GM19395 (cell line): ENCODE data around the gene SIGLEC1.

Source experiments
- ATAC-seq: cut with Tn5 transposase; IDR thresholded peaks from one replicate; pipeline ENCODE4 v1.9.1; 2021; ENCODE audit warnings: mild to moderate bottlenecking, moderate library complexity; ENCODE audit not compliant: unreplicated experiment

Gene SIGLEC1

DNA sequence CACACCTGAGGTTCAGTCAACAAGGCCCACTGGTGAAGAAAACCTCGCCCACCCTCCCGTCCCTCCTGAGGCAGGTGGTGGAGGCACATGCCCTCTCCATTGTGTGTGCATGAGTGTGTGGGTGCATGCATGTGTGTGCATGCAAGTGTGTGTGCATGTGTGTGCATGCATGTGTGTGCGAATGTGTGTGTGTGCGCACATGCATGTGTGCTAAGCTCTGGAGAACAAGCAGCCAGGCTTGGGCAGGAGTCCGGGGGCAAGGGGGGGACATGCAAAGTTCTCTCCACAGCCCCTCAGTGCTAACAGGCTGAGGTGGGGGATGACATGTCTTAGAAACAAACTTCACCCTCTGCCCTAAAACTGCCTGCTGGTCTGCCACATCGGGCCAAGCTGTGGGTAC lies 17.0 kb upstream of the SIGLEC1 start:
- no peak for ATAC-seq

DNA sequence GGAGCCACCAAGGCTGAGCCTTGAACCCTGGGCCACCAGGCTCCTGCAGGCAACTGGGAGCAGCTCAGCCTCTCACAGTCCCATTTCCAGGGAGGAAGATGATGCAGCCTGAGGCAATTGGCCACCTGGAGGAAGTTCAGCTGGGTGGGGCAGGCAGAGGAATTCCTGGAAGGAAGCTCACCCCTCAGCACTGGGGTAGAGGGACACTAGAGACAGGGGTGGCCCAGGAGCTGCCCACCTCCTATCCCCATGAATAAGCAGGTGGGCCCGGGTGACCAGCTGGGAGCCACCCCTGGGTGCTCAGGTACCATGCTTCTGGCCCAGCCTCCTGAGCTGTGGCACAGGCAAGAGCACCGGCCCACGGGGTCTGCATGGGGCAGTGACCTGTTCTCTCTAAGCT lies 16.5 kb upstream of the SIGLEC1 start:
- ATAC-seq = no peak

DNA sequence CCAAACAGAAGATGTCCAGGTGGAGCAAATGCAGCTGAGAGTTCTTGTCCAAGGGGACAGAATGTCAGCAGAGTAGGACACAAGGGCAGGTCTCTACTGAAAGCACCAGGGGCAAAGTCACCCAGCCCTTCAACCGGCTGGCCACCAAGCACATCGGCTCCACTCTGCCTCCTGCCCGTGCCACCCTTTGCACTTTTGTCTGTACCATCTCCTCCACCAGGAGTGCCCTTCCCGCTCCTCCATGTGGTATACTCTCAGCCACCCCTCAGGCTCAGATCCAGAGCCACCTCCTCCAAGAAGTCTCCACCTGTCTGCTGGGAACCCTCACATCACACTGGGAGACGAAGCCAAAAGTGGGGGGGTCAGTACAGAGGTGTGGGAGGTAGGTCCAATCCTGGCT lies 16.0 kb upstream of the SIGLEC1 start:
- no peak for ATAC-seq

DNA sequence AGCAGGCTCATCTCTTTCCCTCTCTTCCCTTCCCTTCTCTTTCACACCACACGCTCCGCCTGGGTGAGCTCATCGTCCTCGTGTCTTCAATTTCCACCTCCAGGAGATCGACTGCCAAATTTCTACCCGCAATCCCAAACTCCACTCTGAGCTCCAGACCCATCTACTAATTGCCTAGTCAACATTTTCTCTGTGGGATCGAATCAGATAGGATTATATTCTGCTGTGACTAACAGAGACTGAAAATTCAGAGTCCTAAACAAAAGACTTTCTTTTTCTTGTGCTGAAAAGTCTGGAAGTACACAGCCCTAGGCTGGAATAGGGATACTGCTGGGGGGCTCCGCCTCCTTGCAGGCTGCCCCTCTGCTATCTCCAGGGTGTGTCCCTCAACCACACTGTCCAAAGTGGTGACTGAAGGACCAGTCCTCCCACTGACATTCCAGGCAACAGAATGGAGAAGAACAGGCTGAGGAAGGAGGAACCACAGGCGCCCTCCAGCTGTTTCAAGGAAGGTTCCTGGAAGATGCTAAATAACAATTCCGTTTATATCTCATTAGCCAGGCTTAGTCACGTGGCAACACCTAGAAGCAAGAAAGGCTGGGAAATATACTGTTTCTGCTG lies 15.1 kb upstream of the SIGLEC1 start:
- no peak for ATAC-seq

DNA sequence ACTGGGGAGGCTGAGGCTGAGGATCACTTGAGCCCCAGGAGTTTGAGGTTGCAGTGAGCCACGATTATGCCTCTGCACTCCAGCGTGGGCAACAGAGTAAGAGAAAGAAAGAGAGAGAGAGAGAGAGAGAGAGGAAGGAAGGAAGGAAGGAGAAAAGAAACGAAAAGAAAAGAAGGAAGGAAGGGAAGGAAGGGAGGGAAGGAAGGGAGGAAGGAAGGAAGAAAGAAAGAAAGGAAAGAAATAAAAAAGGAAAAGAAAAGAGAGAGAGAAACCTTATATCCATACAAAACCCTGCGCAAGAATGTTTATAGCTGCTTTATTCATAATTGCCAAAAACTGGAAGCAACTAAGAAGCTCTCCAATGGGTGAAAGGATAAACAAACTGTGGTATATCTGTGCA lies 12.0 kb upstream of the SIGLEC1 start:
- ATAC-seq = no peak

DNA sequence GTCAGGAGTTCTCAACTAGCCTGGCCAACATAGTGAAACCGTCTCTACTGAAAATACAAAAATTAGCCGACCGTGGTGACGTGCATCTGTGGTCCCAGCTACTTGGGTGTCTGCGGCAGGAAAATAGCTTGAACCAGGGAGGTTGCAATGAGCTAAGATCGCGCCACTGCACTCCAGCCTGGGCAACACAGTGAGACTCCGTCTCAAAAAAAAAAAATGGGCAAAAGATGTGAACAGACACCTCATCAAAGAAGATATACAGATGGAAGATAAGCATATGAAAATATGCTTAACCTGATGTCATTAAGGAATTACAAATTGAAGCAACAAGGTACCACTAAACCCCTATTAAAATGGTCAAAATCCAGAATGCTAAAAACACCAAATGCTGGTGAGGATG lies 10.9 kb upstream of the SIGLEC1 start:
- no peak for ATAC-seq

DNA sequence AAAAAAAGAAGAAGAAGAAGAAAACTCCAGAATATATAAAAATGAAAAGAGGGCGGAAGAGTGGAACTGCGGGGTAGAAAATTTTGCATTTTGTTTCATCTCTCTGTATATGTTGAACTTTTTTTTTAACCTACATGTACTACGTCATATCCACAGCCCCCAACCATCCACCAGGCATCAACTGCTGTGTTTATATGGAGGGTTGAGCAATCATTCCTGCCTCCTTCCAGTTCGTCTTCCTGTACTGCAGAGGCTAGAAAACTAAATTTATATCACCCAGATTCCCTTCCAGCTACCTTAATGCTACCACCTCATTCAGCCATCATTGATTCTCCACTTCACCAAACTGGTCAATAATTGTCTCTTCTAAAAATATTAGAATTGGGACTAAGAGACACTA lies 9.5 kb upstream of the SIGLEC1 start:
- no peak for ATAC-seq

DNA sequence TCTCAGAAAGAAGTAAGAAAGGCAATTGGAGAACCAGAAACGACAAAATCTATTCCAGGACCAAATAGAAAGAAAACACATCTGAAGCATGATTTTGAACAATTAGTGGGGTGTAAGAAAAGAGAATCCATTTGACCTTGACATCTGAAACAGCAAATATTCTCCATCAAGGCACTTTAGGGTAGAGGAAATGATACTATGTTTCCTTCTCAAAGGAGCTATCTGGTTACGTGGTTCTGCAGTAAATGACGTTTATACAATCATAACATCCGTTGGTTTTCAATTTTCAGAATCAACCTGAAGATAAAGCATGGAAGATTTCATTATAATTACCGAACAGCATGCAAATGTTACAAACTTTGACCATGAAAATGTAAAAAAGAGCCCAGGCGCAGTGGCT lies 8.2 kb upstream of the SIGLEC1 start:
- no peak for ATAC-seq

DNA sequence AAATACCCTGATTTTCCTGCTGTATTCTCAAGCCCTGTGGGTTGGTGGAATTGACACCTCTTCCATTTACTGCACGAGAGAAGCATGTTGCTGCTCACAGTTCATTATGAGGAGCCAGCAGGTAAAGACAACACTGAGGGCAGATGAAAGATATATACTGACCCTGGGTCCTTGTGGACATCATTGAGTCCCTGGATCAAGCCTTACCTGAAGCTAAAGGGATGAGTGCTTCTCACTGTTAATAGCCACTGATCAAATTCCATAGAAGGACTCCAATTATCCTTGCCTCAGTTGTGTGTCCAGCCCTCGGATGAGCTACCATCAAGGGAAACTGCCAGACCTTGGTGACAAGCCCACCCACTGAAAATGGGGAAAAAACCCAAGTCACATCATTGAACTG lies 7.7 kb upstream of the SIGLEC1 start:
- no peak for ATAC-seq

DNA sequence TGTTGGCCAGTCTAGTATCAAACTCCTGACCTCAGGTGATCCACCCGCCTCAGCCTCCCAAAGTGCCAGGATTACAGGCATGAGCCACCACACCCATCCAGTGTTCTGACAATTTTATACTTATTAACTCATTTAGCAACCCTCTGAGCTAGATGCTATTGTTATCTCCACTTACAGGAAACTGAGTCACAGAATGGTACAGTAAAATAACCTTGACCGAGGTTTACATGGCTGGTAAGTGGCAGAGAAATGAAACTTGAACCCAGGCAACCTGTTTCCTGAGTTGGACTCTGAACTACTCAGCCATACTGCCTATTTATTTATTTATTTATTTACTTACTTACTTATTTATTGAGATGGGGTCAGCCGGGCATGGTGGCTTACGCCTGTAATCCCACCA lies 6.6 kb upstream of the SIGLEC1 start:
- ATAC-seq = no peak

DNA sequence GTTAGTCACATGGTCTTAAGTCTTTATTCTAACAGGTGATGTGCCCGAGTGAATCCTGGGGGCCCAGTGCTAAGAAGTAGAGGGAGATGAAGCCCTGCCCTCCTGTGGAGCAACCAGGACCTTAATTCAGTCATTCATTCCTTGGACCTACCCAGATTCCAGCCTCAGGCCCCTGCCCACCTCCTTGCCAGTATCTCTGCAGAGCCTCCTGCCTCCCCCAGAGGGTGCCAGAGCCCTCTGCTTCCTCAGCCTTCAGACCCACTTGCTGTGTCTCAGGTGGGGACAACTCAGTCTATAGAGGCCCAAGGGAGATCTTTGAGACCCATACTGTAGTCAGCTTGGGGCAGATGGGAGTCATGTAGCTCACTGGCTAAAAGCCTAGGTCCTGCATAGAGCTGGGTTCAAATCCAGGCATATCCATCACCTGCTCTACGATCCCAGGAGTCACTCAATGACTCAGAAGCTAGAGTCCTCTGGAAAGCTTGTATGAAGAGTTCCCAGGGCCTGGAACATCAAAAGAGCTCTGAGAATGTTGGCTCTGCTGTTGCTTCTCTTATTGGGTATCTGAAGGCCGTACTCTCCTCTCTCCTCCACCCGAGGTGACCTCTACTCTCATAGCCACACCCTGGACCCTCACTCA lies 3.9 kb upstream of the SIGLEC1 start:
- no peak for ATAC-seq

DNA sequence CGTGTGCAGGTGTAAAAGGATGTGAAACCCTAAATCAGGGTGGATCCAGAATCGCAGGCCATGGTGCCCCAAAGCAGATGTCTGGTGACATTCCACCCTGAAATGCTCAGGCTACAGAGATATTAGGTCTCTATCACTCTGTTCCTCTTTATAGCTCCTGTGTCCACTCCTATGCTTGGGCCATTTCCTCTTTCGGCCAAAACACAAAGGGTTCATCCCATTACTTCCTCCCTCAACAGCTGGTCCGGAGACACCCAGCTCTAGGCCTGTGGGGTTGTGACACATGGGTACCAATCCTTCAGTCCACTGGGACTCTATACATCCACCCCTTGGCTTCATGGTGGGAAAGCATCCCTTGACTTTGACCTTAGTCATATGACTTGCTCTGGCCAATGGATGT lies 1.7 kb upstream of the SIGLEC1 start:
- ATAC-seq = no peak

DNA sequence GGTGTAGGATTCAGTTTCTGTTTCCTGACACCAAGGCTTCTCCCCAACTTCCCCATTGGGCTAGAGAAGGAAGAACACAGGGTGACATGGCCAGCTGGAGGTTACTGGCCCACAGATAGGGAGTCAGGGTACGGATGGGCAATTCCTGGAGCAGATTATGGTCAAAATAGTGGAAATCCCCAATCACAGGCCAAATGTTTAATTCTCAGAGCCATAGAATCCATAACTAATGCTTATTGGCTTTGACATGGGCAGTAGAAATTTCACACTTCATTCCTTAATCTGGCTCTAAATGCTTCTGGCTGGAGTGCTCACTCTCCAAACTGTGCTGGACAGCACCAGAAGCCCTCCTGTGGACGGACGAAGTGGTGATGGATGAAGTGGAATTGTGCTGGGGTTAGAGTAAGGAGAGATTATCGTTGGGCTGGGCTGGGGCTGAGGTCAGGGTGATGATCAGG lies 887 bp downstream of the SIGLEC1 start:
- ATAC-seq = no peak

DNA sequence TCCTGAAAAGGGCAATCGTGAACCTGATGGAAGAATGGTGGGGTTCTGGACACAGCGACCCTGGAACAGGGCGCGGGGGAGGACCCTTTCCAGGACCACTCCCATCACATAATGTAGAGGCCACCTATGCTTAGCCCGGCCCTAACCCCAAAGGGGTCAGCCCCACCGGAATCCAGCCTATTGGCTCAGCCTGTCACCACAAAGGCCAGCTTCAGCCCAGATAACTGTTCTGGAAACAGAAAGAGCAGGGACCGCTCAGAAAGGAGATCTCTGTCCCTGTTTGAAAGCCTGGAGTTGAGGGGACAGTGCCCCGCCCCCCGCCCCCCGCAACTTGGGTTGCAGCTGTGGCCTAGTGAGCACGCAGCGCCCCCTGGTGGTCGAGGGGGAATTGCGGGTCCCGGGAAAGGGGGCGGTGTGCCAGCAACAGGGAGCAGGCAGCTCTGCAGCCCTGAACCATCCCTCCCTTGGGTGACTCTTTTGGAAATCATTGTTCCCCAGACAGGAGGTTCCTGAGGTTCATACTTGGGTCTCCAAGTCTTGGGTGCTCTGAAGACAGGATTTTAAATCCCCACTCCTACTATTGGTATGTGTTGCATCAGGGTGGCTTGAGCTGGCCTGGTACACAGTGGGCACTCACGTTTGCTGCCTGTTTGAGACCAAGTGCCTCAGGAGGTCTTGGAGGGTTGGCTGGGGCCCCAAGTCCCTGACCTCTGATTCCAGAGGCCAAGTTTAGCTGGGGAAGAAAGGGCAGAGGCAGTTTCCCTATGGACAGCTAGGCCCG lies 1.5 kb downstream of the SIGLEC1 start:
- ATAC-seq = no peak

DNA sequence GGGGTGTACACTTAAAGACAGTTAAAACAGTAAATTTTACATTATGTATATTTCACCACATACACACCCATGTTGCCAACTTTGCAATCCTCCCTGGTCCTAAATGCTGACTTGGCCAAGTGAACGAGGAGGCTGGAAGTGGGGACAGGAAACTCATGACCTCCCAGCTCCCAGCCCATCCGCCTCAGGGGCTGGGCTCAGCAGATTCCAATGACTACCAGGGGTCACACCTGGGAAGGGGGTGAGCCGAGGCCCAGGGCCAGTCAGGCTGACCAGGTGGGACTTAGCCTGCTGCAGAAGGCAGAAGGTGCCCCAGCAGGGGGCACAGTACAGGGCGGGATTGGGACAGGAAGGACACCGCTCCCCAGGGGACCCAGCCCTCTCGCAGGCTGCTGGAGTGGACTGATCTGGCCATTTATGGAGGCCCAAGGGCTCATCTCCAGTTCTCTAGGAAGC lies 2.4 kb downstream of the SIGLEC1 start:
- no peak for ATAC-seq

DNA sequence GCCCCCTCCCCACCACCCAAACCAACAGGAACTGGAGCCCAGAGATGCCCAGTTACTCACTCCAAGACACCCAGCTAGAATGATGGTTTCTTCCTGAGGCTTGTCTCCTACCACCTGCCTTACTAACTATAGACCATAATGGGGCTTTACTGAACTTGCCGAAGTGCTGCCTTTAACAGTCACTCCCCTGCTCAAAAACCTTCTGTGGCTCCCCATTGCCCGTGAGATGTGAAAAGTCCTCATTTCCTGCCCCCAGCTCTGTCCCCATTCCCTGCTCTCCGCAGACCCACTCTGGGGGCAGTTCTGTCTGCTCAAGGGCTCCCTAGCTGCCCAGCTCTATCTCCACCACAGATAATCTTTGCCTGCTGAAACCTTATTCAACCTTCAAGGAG lies 4.9 kb downstream of the SIGLEC1 start:
- ATAC-seq = no peak

DNA sequence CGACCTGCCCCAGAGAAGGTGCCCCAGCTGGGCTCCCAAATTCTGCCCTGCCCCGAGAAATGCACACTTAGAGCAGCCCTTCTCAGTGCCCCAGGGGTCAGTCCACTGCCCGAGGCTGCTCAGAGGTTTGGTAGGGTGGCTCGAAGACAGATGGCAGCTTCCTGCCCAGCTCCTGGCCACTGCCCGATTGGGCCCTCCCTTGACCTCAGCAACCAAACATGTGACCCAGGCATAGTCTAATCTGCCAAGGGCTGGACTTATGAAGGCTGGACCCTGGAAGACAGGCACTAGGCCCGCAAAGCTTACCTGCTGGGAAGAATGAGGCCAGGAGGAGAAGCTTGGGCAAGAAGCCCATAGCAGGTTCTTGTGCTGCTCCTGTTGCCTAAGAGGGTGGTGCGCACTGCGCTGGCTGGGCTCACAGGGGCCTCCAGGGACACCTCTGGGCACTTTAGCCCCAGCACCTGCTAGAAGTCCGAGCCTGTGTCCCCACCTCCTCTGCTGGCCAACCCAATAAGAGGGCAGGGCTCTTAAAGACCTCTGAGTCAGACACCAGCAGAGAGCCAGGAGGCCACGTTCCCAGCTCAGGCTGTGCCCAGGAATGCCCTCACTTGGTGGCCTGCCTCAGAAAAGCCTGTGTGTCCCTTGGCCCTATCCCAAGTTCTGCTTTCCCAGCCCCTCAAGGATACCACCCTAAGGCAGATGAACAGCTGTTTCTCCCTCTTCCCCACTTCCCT lies 5.5 kb downstream of the SIGLEC1 start:
- no peak for ATAC-seq

DNA sequence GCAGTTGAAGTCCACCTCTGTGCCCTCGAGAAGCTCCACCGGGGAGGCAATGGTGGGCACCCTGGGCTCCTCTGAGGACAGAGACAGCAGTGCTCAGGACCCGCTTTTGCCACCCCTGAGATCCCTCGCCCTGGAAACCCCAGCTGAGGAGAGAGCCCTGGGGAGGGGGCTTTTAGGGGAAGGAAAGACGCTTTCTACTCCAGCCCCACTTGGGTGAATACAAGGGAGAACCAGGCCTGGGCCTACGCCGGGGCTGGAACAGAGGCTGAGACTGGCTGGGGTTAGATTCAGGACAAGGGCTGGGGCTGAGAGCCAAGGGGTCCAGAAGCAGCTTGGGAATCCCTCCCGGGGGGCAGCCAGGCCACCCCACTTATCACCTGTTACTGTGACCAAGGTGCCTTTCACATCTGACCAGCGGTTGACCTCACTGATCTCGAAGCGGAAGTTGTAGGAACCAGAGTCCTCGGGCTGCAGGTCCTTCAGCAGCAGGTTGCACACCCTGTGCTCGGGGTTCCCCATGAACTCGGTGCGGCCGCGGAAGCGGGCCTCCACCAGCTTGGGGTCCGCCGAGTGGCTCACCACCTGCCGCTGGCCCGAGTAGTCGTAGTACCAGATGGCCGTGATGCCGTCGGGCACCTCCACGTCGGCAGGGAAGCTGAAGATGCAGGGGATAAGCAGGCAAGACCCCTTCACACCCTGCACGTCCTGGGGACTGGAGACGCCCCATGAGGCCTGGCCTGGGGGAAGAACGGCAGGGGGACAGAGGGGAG lies 6.2 kb downstream of the SIGLEC1 start:
- no peak for ATAC-seq

DNA sequence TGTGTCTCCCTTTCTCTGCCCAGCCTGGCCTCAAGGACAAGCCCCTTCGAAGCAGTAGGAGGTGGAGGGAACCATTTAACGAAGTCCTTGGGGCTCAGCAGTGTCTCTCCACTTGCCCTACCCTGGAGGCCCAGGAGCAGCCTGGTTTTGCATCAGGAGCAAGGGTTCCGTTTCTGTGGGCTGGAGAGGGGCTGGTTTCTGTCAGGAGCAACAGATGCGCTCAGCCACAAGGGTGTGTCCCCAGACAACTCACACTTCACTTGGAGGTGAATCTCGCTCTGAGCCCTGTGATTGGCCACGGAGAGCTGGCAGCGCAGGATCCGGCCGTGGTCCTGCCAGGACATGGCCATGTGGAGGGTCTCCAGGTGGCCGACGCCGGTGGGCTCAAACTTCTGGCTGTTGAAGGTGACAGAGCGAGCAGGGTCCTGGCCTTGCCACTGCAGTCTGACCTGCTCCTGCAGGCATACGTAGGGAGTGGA lies 6.9 kb downstream of the SIGLEC1 start:
- ATAC-seq = no peak

DNA sequence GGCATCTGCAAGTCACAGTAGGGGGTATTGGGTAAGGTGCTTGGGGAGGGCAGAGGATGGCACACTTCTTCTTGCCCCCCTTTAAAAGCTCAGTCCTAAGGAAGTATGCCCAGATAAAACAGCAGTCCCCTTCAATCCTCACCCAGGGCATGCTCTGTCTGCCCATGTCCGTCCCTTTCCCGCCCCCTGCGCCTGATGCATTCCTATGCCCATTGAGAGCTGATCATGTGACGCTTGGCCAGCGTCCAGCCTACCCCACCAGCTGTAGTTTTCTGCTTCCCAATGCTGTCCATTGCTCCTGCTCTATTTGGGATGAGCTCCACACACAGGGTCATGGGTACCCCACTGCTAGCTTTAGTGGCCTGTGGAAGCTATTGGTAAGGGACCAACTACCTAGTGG lies 8.3 kb downstream of the SIGLEC1 start:
- no peak for ATAC-seq
